Ishikawa (cell line): ENCODE measurements around the gene FOSL1.

ENCODE experiments used
- CEBPB ChIP-seq: IDR thresholded peaks from 2 replicates; pipeline ENCODE4 v1.6.1; 2012
- CREB1 ChIP-seq: IDR thresholded peaks from 2 replicates; pipeline ENCODE4 v1.6.1; 2012; ENCODE audit warnings: low read depth
- EGR1 ChIP-seq: IDR thresholded peaks from 2 replicates; pipeline ENCODE4 v1.6.1; 2012
- EP300 ChIP-seq: IDR thresholded peaks from 2 replicates; pipeline ENCODE4 v1.6.1; 2012; ENCODE audit warnings: borderline replicate concordance
- FOXM1 ChIP-seq: IDR thresholded peaks from 2 replicates; pipeline ENCODE4 v1.6.1; 2012; ENCODE audit warnings: low read depth, borderline replicate concordance
- NFIC ChIP-seq: IDR thresholded peaks from 2 replicates; pipeline ENCODE4 v1.6.1; 2012
- RAD21 ChIP-seq: IDR thresholded peaks from 2 replicates; pipeline ENCODE4 v1.6.1; 2012; ENCODE audit warnings: low read depth
- TAF1 ChIP-seq: IDR thresholded peaks from 2 replicates; pipeline ENCODE4 v1.6.1; 2012; ENCODE audit warnings: low read depth, mild to moderate bottlenecking
- TCF12 ChIP-seq: IDR thresholded peaks from 2 replicates; pipeline ENCODE4 v1.6.1; 2012; ENCODE audit warnings: low read depth
- TEAD4 ChIP-seq: IDR thresholded peaks from 2 replicates; pipeline ENCODE4 v1.6.1; 2012
- YY1 ChIP-seq: IDR thresholded peaks from 2 replicates; pipeline ENCODE4 v1.6.1; 2012; ENCODE audit warnings: low read depth
- ZBTB7A ChIP-seq: IDR thresholded peaks from 2 replicates; pipeline ENCODE4 v1.6.1; 2012; ENCODE audit warnings: low read depth
- TF ChIP-seq, protein P1 (sequence below): IDR thresholded peaks from 2 replicates; pipeline ENCODE4 v1.6.1; 2012
- TF ChIP-seq, protein P2 (sequence below): IDR thresholded peaks from 2 replicates; pipeline ENCODE4 v1.6.1; 2012
- TF ChIP-seq, protein P3 (sequence below): IDR thresholded peaks from 2 replicates; pipeline ENCODE4 v1.6.1; 2012; ENCODE audit warnings: low read depth, mild to moderate bottlenecking

The FOSL1 gene

DNA sequence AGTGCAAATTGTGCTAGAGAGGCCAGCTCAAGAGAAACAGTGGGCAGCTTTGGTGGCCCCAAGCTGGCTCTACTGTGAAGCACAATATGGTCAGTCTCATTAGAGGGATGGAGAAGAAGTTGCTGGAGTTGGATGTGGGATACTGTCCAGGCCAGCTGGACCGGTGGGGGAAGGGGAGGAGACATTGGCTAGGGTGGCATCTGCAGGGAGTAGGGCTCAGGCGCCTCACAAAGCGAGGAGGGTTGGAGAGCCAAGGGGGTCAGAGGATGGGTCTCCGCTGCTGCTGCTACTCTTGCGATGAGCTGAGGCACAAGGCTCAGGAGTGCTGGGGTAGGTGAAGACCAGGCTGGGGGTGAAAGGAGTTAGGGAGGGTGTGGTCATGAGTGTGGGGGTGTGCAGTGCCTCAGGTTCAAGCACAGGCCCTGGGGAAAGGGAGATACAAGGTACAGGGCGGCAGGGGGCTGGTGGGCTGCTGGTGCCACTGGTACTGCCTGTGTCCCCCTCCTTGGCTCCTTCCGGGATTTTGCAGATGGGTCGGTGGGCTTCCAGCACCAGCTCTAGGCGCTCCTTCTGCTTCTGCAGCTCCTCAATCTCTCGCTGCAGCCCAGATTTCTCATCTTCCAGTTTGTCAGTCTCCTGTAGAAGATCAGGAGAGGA lies 7.4 kb downstream of the FOSL1 start:
- no peak for TF ChIP-seq ZBTB7A
- no peak for TF ChIP-seq RAD21
- TF ChIP-seq NFIC: no peak
- TF ChIP-seq TCF12: no peak
- TF ChIP-seq YY1: no peak
- TF ChIP-seq EP300: no peak
- TF ChIP-seq TEAD4: no peak
- no peak for TF ChIP-seq EGR1
- TF ChIP-seq TAF1: no peak

DNA sequence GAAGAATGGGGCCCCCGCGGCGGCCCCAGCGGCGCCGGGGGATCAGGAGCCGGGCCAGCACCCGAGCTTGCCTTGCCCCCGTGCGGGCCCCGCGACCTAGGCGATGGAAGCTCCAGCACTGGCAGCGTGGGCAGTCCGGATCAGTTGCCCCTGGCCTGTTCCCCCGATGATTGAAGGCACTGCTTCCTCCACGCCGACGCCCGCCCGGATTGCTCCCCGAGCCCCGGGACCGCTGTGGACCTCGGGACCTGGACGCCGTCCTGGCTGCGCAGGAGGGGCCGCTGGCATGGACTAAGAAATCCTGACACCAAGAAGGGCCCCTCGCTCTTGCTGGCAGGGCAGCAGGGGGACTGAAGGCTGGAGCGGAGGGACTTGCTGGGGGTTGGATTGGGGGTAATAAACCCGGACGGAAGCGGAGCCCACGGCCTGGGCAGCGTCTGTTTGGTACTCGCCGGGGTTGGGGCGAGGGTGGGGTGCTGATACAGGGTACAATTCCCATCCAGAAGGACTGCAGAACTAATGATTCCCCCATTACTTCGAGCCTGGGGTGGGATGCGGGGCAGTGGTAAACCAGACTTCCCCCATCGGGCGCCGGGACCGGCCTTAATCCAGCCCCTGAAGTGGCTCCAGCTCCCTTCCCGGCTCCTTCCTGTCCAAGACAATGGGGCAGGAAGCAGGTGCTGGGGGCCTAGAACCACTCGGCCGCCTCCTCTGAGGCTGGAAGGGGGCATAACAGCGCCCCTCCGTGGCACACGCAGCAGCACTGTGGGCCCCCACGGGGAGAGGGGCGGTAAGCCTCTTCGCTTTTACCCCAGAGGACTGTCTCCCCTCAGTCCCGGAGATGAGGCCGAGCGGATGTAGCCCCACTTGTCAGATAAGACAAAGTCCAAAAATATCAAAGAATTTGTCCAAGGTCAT lies 8.7 kb downstream of the FOSL1 start:
- TF ChIP-seq RAD21 (no peak), TAF1 (no peak), YY1 (no peak), TEAD4 (no peak), EP300 (no peak), TCF12 (no peak), ZBTB7A (no peak), NFIC (no peak), FOXM1 (no peak), CREB1 (no peak), CEBPB (no peak), EGR1 (no peak)
- TF ChIP-seq, protein P1, sequence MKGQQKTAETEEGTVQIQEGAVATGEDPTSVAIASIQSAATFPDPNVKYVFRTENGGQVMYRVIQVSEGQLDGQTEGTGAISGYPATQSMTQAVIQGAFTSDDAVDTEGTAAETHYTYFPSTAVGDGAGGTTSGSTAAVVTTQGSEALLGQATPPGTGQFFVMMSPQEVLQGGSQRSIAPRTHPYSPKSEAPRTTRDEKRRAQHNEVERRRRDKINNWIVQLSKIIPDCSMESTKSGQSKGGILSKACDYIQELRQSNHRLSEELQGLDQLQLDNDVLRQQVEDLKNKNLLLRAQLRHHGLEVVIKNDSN: no peak
- TF ChIP-seq, protein P2, sequence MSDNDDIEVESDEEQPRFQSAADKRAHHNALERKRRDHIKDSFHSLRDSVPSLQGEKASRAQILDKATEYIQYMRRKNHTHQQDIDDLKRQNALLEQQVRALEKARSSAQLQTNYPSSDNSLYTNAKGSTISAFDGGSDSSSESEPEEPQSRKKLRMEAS: no peak
- TF ChIP-seq, protein P3, sequence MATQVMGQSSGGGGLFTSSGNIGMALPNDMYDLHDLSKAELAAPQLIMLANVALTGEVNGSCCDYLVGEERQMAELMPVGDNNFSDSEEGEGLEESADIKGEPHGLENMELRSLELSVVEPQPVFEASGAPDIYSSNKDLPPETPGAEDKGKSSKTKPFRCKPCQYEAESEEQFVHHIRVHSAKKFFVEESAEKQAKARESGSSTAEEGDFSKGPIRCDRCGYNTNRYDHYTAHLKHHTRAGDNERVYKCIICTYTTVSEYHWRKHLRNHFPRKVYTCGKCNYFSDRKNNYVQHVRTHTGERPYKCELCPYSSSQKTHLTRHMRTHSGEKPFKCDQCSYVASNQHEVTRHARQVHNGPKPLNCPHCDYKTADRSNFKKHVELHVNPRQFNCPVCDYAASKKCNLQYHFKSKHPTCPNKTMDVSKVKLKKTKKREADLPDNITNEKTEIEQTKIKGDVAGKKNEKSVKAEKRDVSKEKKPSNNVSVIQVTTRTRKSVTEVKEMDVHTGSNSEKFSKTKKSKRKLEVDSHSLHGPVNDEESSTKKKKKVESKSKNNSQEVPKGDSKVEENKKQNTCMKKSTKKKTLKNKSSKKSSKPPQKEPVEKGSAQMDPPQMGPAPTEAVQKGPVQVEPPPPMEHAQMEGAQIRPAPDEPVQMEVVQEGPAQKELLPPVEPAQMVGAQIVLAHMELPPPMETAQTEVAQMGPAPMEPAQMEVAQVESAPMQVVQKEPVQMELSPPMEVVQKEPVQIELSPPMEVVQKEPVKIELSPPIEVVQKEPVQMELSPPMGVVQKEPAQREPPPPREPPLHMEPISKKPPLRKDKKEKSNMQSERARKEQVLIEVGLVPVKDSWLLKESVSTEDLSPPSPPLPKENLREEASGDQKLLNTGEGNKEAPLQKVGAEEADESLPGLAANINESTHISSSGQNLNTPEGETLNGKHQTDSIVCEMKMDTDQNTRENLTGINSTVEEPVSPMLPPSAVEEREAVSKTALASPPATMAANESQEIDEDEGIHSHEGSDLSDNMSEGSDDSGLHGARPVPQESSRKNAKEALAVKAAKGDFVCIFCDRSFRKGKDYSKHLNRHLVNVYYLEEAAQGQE: no peak

DNA sequence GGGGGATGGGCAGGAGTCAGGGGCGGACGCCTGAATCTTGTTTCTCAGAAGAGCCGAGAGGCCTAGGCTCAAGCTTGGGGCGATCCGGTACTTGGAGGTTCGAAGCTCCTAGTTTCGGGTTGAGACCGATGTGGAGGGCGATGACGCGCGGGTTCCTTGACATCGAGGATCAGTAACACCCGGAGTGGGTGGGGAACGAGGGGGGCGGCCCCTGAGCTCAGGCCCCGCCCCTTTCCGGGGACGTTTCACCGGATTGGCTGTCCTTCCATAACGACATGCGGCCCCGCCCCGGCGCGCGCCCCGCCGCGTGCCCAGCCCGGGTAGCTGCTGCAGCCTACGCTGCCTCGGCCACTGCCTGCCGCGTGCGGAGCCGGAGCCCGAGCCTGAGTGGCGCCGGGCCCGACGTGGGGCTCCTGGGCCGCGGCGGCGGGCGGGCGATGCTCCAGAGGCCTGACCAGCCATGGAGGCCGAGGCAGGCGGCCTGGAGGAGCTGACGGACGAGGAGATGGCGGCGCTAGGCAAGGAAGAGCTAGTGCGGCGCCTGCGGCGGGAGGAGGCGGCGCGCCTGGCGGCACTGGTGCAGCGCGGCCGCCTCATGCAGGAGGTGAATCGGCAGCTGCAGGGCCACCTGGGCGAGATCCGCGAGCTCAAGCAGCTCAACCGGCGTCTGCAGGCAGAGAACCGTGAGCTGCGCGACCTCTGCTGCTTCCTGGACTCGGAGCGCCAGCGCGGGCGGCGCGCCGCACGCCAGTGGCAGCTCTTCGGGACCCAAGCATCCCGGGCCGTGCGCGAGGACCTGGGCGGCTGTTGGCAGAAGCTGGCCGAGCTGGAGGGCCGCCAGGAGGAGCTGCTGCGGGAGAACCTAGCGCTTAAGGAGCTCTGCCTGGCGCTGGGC lies 9.6 kb downstream of the FOSL1 start, which contains the start of gene CCDC85B:
Gene CCDC85B, plus strand, starts transcription at position 350 of the 895 bp plus-strand sequence. Its CDS starts 111 bp downstream, at position 461.
- TF ChIP-seq RAD21: no peak
- TF ChIP-seq, protein P2: peak; percentile 98
- TF ChIP-seq EGR1: no peak; the same call in 1 of the 2 replicates
- TF ChIP-seq TAF1: peak; percentile 60; the same call in 1 of the 2 replicates
- TF ChIP-seq, protein P1: no peak
- peak; percentile 54; the same call in 1 of the 2 replicates for TF ChIP-seq NFIC
- TF ChIP-seq EP300: no peak; the same call in 1 of the 2 replicates
- TF ChIP-seq FOXM1: no peak
- TF ChIP-seq TEAD4: no peak
- no peak for TF ChIP-seq CREB1
- TF ChIP-seq ZBTB7A: no peak
- peak; percentile 54 for TF ChIP-seq TCF12
- peak; percentile 46 for TF ChIP-seq YY1
- no peak for TF ChIP-seq CEBPB
- TF ChIP-seq, protein P3: no peak

DNA sequence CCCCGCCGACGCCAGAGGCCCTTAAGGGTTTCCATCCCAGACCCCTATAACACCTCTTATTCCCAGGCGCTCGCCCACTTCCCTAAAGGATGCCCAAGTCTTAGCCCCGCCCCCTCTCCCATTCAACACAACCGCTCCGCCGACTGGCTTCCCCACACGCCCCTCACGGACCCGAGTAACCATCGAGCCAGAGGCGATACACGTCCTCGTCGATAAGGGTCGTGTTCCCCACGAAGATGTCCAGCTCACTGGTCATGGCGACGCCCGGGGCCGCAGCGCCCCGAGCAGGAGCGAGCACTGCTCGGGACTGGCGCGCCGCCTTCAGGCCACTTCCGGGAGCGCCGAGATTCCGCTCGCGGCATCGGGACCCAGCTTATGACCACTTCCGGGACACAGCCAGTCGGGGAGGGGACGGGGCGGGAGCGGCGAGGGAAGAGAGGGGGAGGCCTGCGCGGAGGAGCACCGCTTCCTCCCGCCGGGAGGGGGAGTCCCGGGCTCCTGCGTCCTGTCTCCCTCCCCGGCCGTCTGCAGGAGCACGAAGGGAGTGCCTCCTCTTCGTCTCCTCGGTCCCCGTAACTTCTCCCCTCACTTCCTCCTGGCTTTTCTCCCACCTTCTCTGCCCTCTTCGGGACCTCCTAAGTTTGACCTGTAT lies 11.9 kb downstream of the FOSL1 start, which contains the start of gene FIBP:
Gene FIBP, minus strand, starts transcription at position 309 of the 652 bp plus-strand sequence. Its CDS starts 53 bp downstream, at position 256.
- TF ChIP-seq EP300 (no peak), RAD21 (0 out of 2 replicates have a peak, but pooled peaks have one; percentile 21), TAF1 (peak; percentile 78), CREB1 (peak; percentile 68; the same call in 1 of the 2 replicates), YY1 (peak; percentile 76), TCF12 (peak; percentile 79), EGR1 (no peak), TEAD4 (peak; percentile 48; the same call in 1 of the 2 replicates), ZBTB7A (0 out of 2 replicates have a peak, but pooled peaks have one; percentile 34), CEBPB (no peak), NFIC (peak; percentile 15; the same call in 1 of the 2 replicates)
- TF ChIP-seq, protein P1: peak; percentile 16; the same call in 1 of the 2 replicates
- TF ChIP-seq, protein P2: peak; percentile 65
